ENCODE data around the gene KIF3B. TPM values are rescaled to one million over a fixed set of nuclear protein-coding genes. Genes with fewer than 3 reads are reported as not detected.

Gene KIF3B
- total and polyA plus RNA-seq, 12 donors, result 8.4 to 62.1 (median 28.6) TPM

- 88 to 94% (median 93%) methylated on average over 4 of the region's 4 CpGs for WGBS, 4 donors
- Histone ChIP-seq H3K4me3 (no peak overlapping the region), H3K27ac (no peak overlapping the region), H3K4me1 (replicated peaks in 1 of 2) (peaks cover 9 to 25% of the 10 kb centered on the region in 2 donors), H3K9me3 (replicated peaks in 1 of 3) (no peaks in the 10 kb centered on the region), H3K27me3 (no peaks in the 10 kb centered on the region), H3K36me3 (replicated peaks in 1 of 2) (no peaks in the 10 kb centered on the region)
- no peak for TF ChIP-seq POLR2A (IDR thresholded peaks at IDR 0.05)
- TF ChIP-seq CTCF (IDR thresholded peaks at IDR 0.05), result no peak
- intact Hi-C loops (cut with DNase I), result no loop called here
- DNase-seq, result no peak
Measured at GRCh38 chr20:32281711-32282110, 4.3 kb downstream of the KIF3B start.

- 26 to 61% (median 38%) methylated on average over 3 to 4 of the region's 4 CpGs for WGBS, 4 donors
- peaks cover 9 to 30% of the 10 kb centered on the region in 2 donors for H3K4me1 ChIP-seq (replicated peaks in 1 of 2)
- intact Hi-C loops (cut with DNase I), result no loop called here
Measured at GRCh38 chr20:32282461-32282860, 5.0 kb downstream of the KIF3B start.

GRCh38 chr20:32285082-32285620, 7.7 kb downstream of the KIF3B start:
- H3K27ac ChIP-seq, result peak overlapping the region in 1 of 5 donors; percentile 6
- intact Hi-C loops (cut with DNase I), result no loop called here
- 59 to 88% (median 69%) methylated on average over 3 of the region's 3 CpGs for WGBS, 4 donors

More at GRCh38 chr20:32282461-32282860, 5.0 kb downstream of the KIF3B start:
- Histone ChIP-seq H3K27me3 (no peaks in the 10 kb centered on the region), H3K4me3 (no peak overlapping the region), H3K9me3 (replicated peaks in 1 of 3) (no peaks in the 10 kb centered on the region), H3K27ac (no peak overlapping the region), H3K36me3 (replicated peaks in 1 of 2) (no peaks in the 10 kb centered on the region)
- TF ChIP-seq POLR2A (IDR thresholded peaks at IDR 0.05) (no peak), CTCF (IDR thresholded peaks at IDR 0.05) (no peak)
- peak in 6 of 7 donors; percentile 26 to 76 (median 42) for DNase-seq

More at GRCh38 chr20:32285082-32285620, 7.7 kb downstream of the KIF3B start:
- H3K4me1 ChIP-seq (replicated peaks in 1 of 2), result peaks cover 9 to 24% of the 10 kb centered on the region in 2 donors
- TF ChIP-seq CTCF (IDR thresholded peaks at IDR 0.05) (no peak), POLR2A (IDR thresholded peaks at IDR 0.05) (no peak)
- no peaks in the 10 kb centered on the region for H3K9me3 ChIP-seq (replicated peaks in 1 of 3)
- no peaks in the 10 kb centered on the region for H3K27me3 ChIP-seq
- H3K4me3 ChIP-seq, result no peak overlapping the region
- DNase-seq, result no peak
- no peaks in the 10 kb centered on the region for H3K36me3 ChIP-seq (replicated peaks in 1 of 2)

Measured in adrenal gland (tissue), 12 donors.